ENCODE results near the gene NUF2. TPM values are rescaled to one million over a fixed set of nuclear protein-coding genes. Genes with fewer than 3 reads are reported as not detected.

The NUF2 gene
- total RNA-seq, 1 donor from 2014 or later: 134 TPM

GRCh38 chr1:163399976-163400601, 78.3 kb downstream of the NUF2 start:
- H3K4me2 ChIP-seq: peak overlapping the region; percentile 63
- H3K9ac ChIP-seq: no peak overlapping the region
- H3K36me3 ChIP-seq: no peaks in the 10 kb centered on the region
- H2AFZ ChIP-seq (replicated peaks): peak overlapping the region; percentile 99
- TF ChIP-seq EZH2 (IDR thresholded peaks at IDR 0.05) (no peak), CTCF (IDR thresholded peaks at IDR 0.05) (no peak), EZH2phosphoT487 (IDR thresholded peaks at IDR 0.05) (no peak)
- no peaks in the 10 kb centered on the region for H3K79me2 ChIP-seq (ENCODE audit: low read depth)
- peaks cover 23% of the 10 kb centered on the region for H3K4me1 ChIP-seq
- H3K9me3 ChIP-seq (ENCODE audit: low read depth): no peaks in the 10 kb centered on the region
- H3K4me3 ChIP-seq: peak overlapping the region; percentile 5
- Mint-ChIP-seq H3K9me3 (no peaks in the 10 kb centered on the region), H3K4me1 (peaks cover 29% of the 10 kb centered on the region), H3K27me3 (ENCODE audit: insufficient read depth, low read depth) (peaks cover 2% of the 10 kb centered on the region), H3K4me3 (no peak overlapping the region), H3K36me3 (no peaks in the 10 kb centered on the region), H3K27ac (peak overlapping the region; percentile 67)
- no peak overlapping the region for H3K27ac ChIP-seq
- H3K27me3 ChIP-seq: peaks cover 30% of the 10 kb centered on the region
- peak; percentile 26 for DNase-seq (ENCODE audit: low spot score)
- no peaks in the 10 kb centered on the region for H4K20me1 ChIP-seq (ENCODE audit: low read depth)
- peaks cover 6% of the 10 kb centered on the region for H3F3A ChIP-seq (ENCODE audit: low read depth)

GRCh38 chr1:163401211-163401610, 79.5 kb downstream of the NUF2 start:
- Histone ChIP-seq H3F3A (ENCODE audit: low read depth) (peaks cover 6% of the 10 kb centered on the region), H3K4me1 (peaks cover 23% of the 10 kb centered on the region), H3K4me3 (no peak overlapping the region), H2AFZ (replicated peaks) (no peak overlapping the region), H3K9me3 (ENCODE audit: low read depth) (no peaks in the 10 kb centered on the region), H3K27me3 (peaks cover 30% of the 10 kb centered on the region), H3K27ac (no peak overlapping the region), H3K36me3 (no peaks in the 10 kb centered on the region), H3K9ac (no peak overlapping the region), H3K4me2 (no peak overlapping the region), H3K79me2 (ENCODE audit: low read depth) (no peaks in the 10 kb centered on the region), H4K20me1 (ENCODE audit: low read depth) (no peaks in the 10 kb centered on the region)
- H3K27ac Mint-ChIP-seq: no peak overlapping the region
- H3K36me3 Mint-ChIP-seq: no peaks in the 10 kb centered on the region
- peaks cover 2% of the 10 kb centered on the region for H3K27me3 Mint-ChIP-seq (ENCODE audit: insufficient read depth, low read depth)
- TF ChIP-seq EZH2phosphoT487 (IDR thresholded peaks at IDR 0.05) (no peak), CTCF (IDR thresholded peaks at IDR 0.05) (no peak), EZH2 (IDR thresholded peaks at IDR 0.05) (no peak)
- peaks cover 34% of the 10 kb centered on the region for H3K4me1 Mint-ChIP-seq
- H3K4me3 Mint-ChIP-seq: no peak overlapping the region
- DNase-seq (ENCODE audit: low spot score): no peak
- no peaks in the 10 kb centered on the region for H3K9me3 Mint-ChIP-seq

Other genes with a start within 250 kb of the NUF2 start
- gene RGS5, start 119.0 kb upstream of the NUF2 start, total RNA-seq (ENCODE audit: low replicate concordance): 8.0 and 12.2 TPM in 2 replicates

Measured in neural progenitor cell (in vitro differentiated cells).